ENCODE data around the gene YES1.

DNA sequence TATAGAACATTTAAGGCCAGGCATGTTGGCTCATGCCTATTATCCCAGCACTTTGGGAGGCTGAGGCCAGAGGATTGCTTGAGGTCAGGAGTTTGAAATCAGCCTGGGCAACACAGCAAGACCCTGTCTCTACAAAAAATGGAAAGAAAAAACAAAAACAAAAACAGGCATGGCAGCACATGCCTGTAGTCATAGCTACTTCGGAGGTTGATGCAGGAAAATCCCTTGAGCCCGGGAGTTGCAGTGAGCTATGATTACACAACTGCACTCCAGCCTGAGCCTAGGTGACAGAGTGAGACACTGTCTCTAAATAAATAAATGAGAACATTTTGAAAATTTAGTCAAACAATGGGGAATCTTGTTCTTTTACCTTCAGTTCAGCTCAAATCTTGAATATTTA lies 12.1 kb upstream of the YES1 start:
- TF ChIP-seq SUZ12 (IDR thresholded peaks at IDR 0.05; ENCODE audit: extremely low read depth, insufficient read depth, insufficient read length) (no peak), ZNF274 (IDR thresholded peaks at IDR 0.05; ENCODE audit: low read depth, low read length) (no peak)
